Endothelial cell of umbilical vein (primary cell): Measurements from ENCODE around the gene S100A7.

Experiments used
- EZH2 ChIP-seq: IDR thresholded peaks from 2 replicates; pipeline ENCODE4 v1.6.1; 2012; ENCODE audit warnings: borderline replicate concordance, low read depth, mild to moderate bottlenecking, moderate library complexity, low read length, inconsistent platforms; ENCODE audit not compliant: severe bottlenecking
- POLR2A ChIP-seq: IDR thresholded peaks from 2 replicates; pipeline ENCODE4 v1.6.1; 2012; ENCODE audit warnings: low read depth, mild to moderate bottlenecking, control low read depth, low read length
- TF ChIP-seq, protein P1 (sequence below), 2 donors: IDR thresholded peaks; 1 replicate in 1 of 2; 2 replicates in 1 of 2; pipeline ENCODE4 v1.5.1; 2011; ENCODE audit warnings: low read length in 2 of 2, mild to moderate bottlenecking in 2 of 2, moderate library complexity in 2 of 2, control low read depth in 1 of 2, inconsistent platforms in 1 of 2, low read depth in 1 of 2; ENCODE audit not compliant: insufficient read depth in 1 of 2; ENCODE audit errors: extremely low read depth in 1 of 2

- TF ChIP-seq, protein P1, sequence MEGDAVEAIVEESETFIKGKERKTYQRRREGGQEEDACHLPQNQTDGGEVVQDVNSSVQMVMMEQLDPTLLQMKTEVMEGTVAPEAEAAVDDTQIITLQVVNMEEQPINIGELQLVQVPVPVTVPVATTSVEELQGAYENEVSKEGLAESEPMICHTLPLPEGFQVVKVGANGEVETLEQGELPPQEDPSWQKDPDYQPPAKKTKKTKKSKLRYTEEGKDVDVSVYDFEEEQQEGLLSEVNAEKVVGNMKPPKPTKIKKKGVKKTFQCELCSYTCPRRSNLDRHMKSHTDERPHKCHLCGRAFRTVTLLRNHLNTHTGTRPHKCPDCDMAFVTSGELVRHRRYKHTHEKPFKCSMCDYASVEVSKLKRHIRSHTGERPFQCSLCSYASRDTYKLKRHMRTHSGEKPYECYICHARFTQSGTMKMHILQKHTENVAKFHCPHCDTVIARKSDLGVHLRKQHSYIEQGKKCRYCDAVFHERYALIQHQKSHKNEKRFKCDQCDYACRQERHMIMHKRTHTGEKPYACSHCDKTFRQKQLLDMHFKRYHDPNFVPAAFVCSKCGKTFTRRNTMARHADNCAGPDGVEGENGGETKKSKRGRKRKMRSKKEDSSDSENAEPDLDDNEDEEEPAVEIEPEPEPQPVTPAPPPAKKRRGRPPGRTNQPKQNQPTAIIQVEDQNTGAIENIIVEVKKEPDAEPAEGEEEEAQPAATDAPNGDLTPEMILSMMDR (IDR thresholded peaks at IDR 0.05; ENCODE audit: extremely low read depth in 1 of 2, insufficient read depth in 1 of 2, low read depth in 1 of 2, low read length in 2 of 2) = no peak
- TF ChIP-seq EZH2 (no peak), POLR2A (no peak)
These were observed 12.8 kb downstream of the S100A7 start for GRCh38 chr1:153447498-153448170.
